GM12892 (cell line): ENCODE results near the gene SGCD.

Source experiments
- POLR2AphosphoS5 ChIP-seq: IDR thresholded peaks from 2 replicates; pipeline ENCODE4 v1.6.1; 2011; ENCODE audit warnings: low read depth, low read length, control low read depth
- TAF1 ChIP-seq: IDR thresholded peaks from 2 replicates; pipeline ENCODE4 v1.6.1; 2011; ENCODE audit warnings: low read depth, mild to moderate bottlenecking, control low read depth, low read length, borderline replicate concordance

- TF ChIP-seq POLR2AphosphoS5 (no peak), TAF1 (no peak)
These were observed 475.5 kb downstream of the SGCD start for GRCh38 chr5:156802501-156802900.
